Measurements from ENCODE around the gene NBL1.
"Not testable (repeated sequence)": the region's sequence is repeated elsewhere in the genome, so short reads cannot be mapped to it uniquely, and the experiment has no call there.

NBL1 gene

DNA sequence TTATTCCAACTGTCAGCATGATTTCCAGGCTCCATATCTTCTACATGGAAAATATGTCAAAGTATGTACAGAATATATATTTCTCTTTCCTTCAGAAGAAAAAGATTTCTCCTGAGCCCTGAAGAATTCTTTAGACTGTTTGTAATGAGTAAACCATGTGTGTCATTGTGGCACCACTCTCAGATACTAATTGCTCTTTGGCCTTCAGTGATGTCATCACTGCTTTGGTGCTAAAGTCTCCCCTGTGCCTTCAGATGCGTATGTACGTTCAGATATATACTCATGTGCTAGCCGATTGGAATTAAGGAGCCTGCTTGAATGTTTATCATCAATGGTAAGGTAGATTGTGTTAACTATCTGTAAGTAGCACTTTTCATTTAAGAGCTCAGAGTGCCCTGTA is 20.6 kb upstream of the NBL1 start:
- no peak for DNase-seq

DNA sequence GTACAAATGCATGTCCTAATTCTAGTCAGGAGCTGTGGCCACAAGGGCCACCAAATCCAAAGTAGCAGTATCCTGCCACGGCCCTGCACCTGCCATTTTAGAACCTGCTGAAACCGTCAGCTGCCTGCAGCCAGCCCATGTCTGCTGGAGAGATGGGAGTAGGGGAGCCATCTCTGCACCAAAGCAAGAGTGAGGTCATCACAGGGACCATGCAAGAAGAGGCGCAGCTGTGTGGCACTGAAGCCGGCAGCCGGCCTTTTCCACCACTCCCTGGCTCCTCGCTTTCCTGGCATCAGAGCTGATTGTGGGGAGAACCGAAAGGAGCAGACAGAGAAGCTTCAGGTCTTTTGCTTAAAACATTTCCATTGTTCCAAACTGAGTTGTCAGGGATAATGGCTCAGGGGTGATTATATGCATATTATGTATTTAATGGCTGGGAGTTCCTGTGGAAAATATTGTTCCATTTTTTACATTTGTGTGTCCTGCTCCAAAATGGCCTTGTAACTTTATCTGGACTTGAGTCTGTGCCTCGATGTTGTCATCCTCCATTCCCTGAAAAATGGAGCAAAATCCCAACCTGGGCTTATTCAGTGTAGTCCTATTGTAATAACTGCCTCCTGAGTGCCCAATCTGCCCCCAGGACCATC is 18.7 kb upstream of the NBL1 start:
- DNase-seq = no peak

- no peak for DNase-seq
These were observed 15.2 kb upstream of the NBL1 start for GRCh38 chr1:19628879-19629278.

GRCh38 chr1:19629357-19629756 is 14.8 kb upstream of the NBL1 start:
- no peak for DNase-seq

DNA sequence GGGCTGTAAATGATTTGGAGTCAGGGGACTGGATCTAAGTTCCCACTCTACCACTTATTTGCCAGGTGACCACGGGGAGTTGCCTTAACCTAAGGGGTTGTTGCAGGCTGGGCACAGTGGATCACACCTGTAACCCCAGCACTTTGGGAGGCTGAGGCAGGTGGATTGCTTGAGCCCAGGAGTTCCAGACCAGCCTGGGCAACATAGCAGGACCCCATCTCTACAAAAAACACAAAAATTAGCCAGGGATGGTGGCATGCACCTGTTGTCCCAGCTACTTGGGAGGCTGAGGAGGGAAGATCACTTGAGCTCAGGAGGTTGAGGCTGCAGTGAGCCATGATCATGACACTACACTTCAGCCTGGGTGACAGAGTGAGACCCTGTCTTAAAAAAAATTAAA is 13.9 kb upstream of the NBL1 start:
- not testable (repeated sequence) for DNase-seq

DNA sequence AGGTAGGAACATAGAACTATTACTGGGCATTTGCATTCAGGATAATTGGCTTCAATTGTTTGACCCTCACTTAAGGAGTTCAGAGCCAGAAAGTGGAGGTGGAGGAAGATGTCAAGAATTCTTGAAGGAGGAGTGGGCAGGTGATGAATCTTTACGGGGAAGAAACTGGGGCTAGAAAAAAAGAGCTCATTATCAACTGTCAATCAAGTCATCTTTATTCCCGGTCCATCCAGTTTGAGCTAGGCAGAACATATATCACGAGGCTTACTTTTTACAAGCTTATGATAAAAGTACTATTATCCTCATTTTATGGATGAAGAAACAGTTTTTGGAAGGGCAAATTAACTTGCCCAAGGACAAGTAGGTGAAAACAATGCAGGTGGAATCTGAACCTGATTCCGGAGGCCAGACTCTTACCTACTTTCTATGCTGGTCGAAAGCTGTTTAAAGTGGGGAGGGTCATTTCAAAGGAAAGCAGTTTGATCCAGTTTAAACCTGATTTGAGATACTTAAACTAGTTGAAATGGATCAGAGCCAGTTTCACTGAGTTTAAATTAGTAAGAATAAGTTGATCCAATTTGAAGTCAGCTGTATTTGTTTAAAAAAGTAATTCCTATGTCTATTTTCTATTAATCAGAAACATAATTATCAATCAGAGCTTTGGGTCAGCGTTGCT is 13.3 kb upstream of the NBL1 start:
- DNase-seq = no peak

DNA sequence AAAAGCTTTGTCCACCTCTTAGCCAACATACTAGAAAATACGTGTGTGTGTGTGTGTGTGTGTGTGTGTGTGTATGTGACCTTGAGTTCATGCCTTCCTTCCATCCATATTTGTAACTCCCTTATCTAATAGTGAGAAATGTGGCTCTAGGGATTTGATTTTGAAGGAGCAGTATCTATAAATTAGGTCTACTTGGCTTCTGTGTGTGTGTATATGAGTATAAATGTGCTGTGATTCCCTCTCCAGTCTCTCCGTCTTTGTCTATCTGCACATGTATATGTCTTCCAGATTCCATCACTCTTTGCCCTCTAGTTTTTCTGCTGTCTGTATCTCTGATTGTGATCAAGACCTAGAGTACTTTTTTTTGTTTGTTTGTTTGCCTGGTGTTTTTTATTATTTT is 11.9 kb upstream of the NBL1 start:
- DNase-seq = no peak

DNA sequence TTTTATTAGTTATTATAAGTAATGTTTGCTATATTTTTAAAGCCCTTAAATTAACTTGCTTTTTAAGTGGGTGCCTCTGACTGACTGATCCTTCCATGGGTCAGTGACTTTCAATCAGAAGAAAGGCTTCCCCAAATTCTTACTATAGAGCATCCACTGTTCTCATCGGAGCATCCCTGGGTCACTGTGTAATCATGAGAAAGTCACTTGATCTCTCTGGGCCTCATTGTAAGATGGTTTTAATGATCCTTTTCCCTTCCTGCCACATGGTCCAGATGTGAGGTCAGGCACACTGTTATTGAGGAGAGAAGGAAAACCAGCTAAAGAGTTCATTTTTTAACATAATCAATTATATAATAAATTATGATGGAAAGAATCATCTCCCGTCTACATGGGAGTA is 11.0 kb upstream of the NBL1 start:
- no peak for DNase-seq

DNA sequence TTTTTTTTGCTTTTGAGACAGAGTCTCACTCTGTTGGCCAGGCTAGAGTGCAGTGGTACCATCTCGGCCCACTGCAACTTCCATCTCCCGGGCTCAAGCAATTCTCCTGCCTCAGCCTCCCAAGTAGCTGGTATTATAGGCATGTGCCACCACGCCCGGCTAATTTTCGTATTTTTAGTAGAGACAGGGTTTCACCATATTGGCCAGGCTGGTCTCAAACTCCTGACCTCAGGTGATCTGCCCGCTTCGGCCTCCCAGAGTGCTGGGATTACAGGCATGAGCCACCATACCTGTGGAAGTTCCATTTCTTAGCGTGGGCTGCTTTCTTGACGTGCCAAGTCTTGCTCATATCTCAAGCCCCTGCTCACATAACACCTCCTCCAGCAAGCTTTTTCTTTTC is 9.0 kb upstream of the NBL1 start:
- DNase-seq = not testable (repeated sequence)

DNA sequence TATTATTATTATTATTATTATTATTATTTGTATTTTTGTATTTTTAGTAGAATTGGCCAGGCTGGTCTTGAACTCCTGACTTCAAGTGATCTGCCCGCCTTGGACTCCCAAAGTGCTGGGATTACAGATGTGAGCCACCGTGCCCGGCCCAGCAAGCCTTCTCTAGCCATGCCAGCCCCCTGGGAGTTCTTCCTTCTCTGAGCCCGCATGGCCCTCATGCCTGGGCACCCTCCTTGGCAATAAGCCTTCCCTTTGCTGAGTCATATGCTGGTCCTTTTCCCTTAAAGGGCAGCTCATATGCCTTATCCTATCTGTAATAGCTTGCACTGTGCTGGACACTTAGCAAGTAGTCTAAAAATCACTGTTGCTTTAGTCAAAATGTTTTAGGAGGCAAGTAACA is 8.5 kb upstream of the NBL1 start:
- DNase-seq = no peak

DNA sequence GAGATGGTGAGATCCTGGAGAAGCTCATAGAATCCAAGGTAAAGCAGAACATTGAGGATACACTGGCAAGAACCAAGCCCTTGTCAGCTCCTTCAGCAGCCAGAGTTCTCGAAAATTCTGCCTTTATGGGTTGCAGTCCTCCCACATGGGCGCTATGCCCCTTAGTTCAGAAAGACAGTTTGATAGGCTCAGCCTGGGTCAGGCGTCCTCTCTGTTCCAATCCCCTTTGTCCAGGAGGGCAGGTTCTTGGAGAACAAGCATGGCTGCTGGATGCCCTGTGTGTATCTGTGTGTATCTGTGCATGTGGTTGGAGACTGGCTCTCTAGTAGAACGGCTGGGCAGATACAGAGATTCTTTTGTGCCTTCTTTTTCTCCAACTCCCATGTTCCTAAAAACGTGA is 8.0 kb upstream of the NBL1 start:
- DNase-seq = no peak

GRCh38 chr1:19636749-19637148 is 7.4 kb upstream of the NBL1 start:
- DNase-seq = not testable (repeated sequence)

DNA sequence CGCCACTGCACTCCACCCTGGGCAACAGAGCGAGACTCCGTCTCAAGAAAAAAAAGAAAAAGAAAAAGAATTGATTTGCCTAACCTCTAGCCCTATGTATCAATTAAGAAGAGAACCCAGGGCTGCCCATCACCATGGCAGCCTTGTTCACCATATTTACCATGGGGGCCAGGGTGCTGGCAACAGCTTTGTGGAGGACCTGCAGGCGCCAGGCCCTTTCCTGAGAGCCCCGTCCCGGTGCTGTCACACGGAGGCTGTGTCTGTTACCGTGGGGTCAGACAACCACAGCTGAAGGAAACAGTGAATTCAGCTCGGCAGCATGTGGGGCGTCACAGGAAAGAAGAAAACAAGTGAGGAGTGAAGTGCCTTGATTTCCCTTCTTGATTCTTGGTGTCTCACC is 6.5 kb upstream of the NBL1 start:
- no peak for DNase-seq

DNA sequence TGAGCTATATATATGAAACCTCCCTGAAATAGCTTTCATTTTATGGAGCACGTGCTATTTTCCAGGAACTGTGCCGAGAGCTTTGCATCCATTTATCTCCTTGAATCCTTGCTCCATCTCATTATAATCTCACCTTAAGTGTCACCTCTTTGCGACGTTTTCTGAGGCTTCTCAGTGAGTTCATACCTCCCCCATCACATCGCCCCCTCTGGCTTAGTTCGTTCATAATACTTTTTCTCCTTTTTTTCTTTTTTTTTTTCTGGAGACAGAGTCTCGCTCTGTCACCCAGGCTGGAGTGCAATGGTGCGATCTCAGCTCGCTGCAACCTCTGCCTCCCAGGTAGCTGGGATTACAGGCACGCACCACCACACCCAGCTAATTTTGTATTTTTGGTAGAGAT is 4.9 kb upstream of the NBL1 start:
- DNase-seq = not testable (repeated sequence)

- no peak for DNase-seq
These were observed 4.1 kb upstream of the NBL1 start for GRCh38 chr1:19639999-19640362.

GRCh38 chr1:19640363-19641316 is 3.5 kb upstream of the NBL1 start:
- no peak for DNase-seq

DNA sequence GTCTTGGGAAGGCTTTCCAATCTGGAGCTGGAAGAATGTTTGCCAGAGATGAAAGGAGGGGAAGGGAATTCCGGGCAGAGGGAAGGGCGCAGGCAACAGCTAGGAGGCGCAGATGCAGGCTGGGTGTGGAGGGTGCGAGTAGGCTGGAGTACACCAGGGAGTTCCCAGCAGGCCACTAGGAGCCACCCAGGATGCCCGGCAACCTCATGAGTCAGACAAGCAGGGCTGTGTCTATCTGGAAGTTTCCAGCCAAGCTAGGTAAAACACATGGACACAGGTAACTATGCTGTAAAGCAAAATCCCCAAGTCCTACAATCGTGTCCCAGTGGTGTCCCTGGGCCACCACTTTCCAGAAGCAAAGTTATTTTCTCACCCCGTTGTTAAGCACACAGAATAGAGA is 990 bp upstream of the NBL1 start:
- DNase-seq = no peak

DNA sequence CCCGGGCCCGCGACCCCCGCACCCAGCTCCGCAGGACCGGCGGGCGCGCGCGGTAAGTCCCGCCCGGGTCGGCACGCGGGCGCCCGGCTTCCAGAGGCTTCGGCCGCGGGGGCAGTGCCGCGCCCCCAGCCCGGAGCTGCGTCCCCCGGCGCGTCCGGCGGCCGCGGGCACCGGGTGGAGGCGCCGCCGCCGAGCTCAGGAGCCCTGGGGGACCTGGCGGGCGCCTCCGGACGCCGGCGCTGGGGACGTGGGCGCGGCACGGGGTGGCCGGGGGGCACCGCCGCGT is 227 bp downstream of the NBL1 start:
- no peak for DNase-seq

- no peak for DNase-seq
These were observed 735 bp downstream of the NBL1 start for GRCh38 chr1:19644681-19645410.

DNA sequence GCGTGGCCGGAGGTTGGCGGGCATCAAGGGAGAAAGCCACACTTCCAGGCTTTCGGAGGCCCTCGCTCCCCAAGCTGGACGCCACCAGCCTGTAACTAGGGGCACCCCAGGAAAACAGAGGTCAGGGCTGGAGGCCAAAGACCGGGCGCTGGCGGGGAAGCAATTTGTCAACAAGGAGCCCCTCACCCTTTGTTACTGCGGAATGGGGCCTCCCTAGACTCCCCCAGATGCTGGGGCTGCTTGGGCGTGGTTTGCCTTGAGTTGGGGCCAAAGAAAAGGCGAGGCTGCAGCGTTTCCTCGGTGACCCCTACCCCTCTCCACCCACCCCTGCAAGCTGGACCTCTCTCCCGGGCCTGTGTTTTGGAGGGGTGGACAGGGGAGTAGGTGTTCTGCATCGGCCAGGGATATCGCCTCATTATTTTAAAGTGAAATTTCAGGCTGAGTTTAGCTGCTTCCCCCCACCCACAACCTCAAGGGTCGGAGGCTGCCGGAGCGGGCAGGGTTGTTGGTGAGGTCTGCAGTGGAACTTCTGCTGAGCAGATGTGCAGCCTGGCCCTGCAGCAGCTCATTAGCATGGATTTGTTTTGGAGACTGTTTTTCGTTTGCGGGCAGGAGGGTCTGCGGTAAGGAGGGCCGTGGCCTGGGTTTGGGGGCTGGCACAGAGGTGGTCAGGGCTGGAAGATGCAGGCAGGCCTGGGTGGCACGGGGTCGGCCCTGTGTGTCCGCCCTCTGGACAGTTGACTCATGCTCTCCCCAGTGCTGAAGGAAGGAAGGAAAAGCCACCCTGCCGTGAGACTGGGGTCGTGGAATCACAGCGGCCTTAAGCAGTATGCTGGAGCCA is 1.5 kb downstream of the NBL1 start:
- DNase-seq = no peak

DNA sequence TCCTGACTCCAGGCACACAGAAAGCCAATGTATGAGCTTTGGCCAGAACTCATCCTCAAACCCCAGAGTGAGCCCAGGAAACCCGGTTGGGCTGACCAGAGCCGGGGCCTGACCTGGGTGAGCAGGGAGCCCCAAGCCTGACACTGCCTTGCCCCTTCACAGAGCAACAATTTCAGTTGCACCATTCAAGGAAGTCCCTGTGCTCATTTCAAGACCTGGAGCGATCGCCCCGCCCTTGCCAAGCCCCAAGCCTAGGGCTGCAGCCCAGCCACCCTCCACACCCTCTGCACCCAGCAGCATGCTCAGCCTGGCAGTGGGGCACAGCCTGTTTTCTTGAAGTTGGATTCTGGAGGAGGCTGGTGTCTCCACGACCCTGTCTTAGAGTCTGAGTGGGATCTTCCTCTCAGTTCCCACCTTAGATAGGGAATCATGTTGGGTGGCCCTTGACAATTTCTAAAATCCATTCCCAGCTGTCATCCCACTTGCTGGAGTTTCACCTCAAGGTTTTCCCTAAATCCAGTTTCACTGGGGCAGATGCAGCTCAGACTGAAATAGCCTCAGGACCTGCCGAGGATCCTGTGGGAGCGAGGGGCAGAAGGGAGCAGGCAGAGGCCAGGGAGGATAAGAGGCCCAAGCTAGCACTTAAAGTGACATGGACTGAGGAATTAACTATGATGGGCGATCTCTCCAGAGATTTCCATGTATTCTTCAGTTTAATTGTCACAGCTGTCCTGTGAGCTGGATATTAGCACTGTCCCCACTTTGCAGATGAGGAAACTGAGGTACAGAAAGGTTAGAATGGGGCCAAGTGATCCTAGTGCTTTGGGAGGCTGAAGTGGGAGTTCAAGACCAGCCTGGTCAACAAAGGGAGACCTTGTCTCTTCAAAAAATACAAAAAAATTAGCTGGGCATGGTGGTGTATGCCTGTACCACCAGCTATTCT is 2.5 kb downstream of the NBL1 start:
- no peak for DNase-seq

All from GF-D8 (cell line).